ENCODE measurements around the gene ERGIC1. TPM values are rescaled to one million over a fixed set of nuclear protein-coding genes. Genes with fewer than 3 reads are reported as not detected.

Gene ERGIC1
- total RNA-seq, 6 experiments from 2014 or later, result 240 to 276 (median 258) TPM

GRCh38 chr5:172999372-172999973 is 165.4 kb downstream of the ERGIC1 start:
- Mint-ChIP-seq H3K9me3 (no peaks in the 10 kb centered on the region), H3K27ac (no peak overlapping the region), H3K27me3 (ENCODE audit: insufficient read depth) (no peaks in the 10 kb centered on the region), H3K36me3 (ENCODE audit: low read depth) (peaks cover 4% of the 10 kb centered on the region; the same call in 1 of the 2 replicates), H3K4me1 (ENCODE audit: low read depth) (peaks cover 39% of the 10 kb centered on the region), H3K4me3 (no peak overlapping the region)
- no peak for DNase-seq
- TF ChIP-seq, protein P1, sequence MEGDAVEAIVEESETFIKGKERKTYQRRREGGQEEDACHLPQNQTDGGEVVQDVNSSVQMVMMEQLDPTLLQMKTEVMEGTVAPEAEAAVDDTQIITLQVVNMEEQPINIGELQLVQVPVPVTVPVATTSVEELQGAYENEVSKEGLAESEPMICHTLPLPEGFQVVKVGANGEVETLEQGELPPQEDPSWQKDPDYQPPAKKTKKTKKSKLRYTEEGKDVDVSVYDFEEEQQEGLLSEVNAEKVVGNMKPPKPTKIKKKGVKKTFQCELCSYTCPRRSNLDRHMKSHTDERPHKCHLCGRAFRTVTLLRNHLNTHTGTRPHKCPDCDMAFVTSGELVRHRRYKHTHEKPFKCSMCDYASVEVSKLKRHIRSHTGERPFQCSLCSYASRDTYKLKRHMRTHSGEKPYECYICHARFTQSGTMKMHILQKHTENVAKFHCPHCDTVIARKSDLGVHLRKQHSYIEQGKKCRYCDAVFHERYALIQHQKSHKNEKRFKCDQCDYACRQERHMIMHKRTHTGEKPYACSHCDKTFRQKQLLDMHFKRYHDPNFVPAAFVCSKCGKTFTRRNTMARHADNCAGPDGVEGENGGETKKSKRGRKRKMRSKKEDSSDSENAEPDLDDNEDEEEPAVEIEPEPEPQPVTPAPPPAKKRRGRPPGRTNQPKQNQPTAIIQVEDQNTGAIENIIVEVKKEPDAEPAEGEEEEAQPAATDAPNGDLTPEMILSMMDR (IDR thresholded peaks at IDR 0.05), result no peak

GRCh38 chr5:172999974-173000373 is 165.9 kb downstream of the ERGIC1 start:
- Mint-ChIP-seq H3K4me3 (no peak overlapping the region), H3K27me3 (ENCODE audit: insufficient read depth) (no peaks in the 10 kb centered on the region), H3K9me3 (no peaks in the 10 kb centered on the region), H3K36me3 (ENCODE audit: low read depth) (peaks cover 4% of the 10 kb centered on the region; the same call in 1 of the 2 replicates), H3K27ac (no peak overlapping the region; the same call in 1 of the 2 replicates), H3K4me1 (ENCODE audit: low read depth) (peaks cover 40% of the 10 kb centered on the region)
- TF ChIP-seq, protein P1 (IDR thresholded peaks at IDR 0.05), result no peak
- no peak for DNase-seq

- TF ChIP-seq, protein P1 (IDR thresholded peaks at IDR 0.05), result no peak
- no peaks in the 10 kb centered on the region; the same call in 1 of the 2 replicates for H3K36me3 Mint-ChIP-seq (ENCODE audit: low read depth)
- H3K4me1 Mint-ChIP-seq (ENCODE audit: low read depth), result peaks cover 40% of the 10 kb centered on the region
- no peak overlapping the region for H3K4me3 Mint-ChIP-seq
- no peak overlapping the region for H3K27ac Mint-ChIP-seq
- no peaks in the 10 kb centered on the region for H3K9me3 Mint-ChIP-seq
- DNase-seq, result no peak
- H3K27me3 Mint-ChIP-seq (ENCODE audit: insufficient read depth), result no peaks in the 10 kb centered on the region
These were observed 167.3 kb downstream of the ERGIC1 start for GRCh38 chr5:173001229-173001841.

Other genes starting within 250 kb of the ERGIC1 start
- 1 to 10 TPM; 2.0 to 8.6 (median 7.1) TPM for gene NEURL1B, start 193.0 kb upstream of the ERGIC1 start, total RNA-seq (2021; fragmentation: NEBNext Ultra II Directional; extraction: Animal tissue kit (Norgen Biotek cat#: 25700))
- 100 to 1,000 TPM; 213 to 319 (median 307) TPM for gene DUSP1, start 63.1 kb upstream of the ERGIC1 start, total RNA-seq (2021; fragmentation: NEBNext Ultra II Directional; extraction: Animal tissue kit (Norgen Biotek cat#: 25700))
- 100 to 1,000 TPM in 5 of 6 experiments, 10 to 100 TPM in 1; 88.9 to 122 (median 113) TPM for gene RPL26L1, start 125.2 kb downstream of the ERGIC1 start, total RNA-seq (2021; fragmentation: NEBNext Ultra II Directional; extraction: Animal tissue kit (Norgen Biotek cat#: 25700))
- 100 to 1,000 TPM; 462 to 606 (median 488) TPM for gene ATP6V0E1, start 149.5 kb downstream of the ERGIC1 start, total RNA-seq (2021; fragmentation: NEBNext Ultra II Directional; extraction: Animal tissue kit (Norgen Biotek cat#: 25700))
- gene CREBRF, start 222.1 kb downstream of the ERGIC1 start, total RNA-seq (2021; fragmentation: NEBNext Ultra II Directional; extraction: Animal tissue kit (Norgen Biotek cat#: 25700)), result 10 to 100 TPM in 5 of 6 experiments, 1 to 10 TPM in 1; 8.7 to 15.3 (median 10.7) TPM